HG03575 (cell line): ENCODE data around the gene BLCAP.

Source experiments
- ATAC-seq: cut with Tn5 transposase; IDR thresholded peaks from one replicate; pipeline ENCODE4 v1.9.1; 2021; ENCODE audit not compliant: unreplicated experiment, insufficient number of reproducible peaks, low FRiP score; ENCODE audit errors: extremely low read depth

Gene BLCAP

DNA sequence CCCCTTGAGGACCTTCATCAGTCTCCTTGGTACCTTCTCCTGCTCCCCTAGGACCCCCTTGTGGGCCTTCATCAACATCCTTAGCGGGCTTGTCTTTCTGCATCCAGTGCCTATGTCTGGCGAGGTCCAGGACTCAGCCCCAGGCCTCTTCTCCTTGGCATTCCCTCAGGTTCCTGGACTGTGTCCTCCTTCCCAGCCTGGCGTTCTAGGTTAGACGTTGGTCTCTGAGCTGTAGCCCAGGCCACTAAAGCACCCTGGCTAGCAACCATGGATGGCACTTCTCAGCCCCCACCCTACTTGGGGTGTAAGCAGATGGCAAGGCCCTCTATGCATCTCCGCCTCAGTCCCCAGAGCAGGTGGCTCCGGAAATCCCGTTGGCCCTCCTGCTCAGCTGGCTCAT lies 58.1 kb downstream of the BLCAP start:
- ATAC-seq = no peak

DNA sequence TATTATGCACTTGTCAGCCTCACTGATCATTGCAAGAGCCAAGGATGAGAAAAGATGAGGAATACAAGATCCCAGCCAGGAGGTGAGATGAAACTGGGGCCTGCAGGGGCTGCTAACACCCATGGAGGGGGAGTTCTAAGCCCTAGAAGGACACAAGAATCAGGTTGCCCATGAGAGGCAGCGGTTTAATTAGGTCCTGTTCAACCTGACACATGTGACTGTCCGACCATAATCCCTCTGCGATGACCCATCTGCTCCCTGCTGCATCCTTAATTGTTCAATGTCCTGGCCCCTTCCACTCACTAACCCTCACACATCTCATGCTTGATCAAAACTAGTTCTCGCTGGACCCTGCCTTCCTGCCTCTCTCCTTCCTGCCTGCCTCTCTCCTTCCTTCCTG lies 58.8 kb downstream of the BLCAP start:
- ATAC-seq = no peak
